CD8-positive, alpha-beta memory T cell (primary cell): ENCODE results near the gene CHURC1. TPM values are rescaled to one million over a fixed set of nuclear protein-coding genes. Genes with fewer than 3 reads are reported as not detected.

Experiments
- CTCF ChIA-PET: fragments of 350-600 bp; sonication (Branson Sonifier 250); formaldehyde crosslinking; loops from one replicate; lab custom pipeline; 2021; ENCODE audit warnings: antibody characterized with exemption; lab: Charles Lee
- POLR2A ChIA-PET: fragments of 350-600 bp; sonication (Branson Sonifier 250); formaldehyde crosslinking; loops from one replicate; lab custom pipeline; 2021; ENCODE audit warnings: antibody characterized with exemption; lab: Charles Lee
- DNase-seq, 5 donors: peaks; one replicate each; pipeline versions ENCODE4 v3.0.0 to v3.0.0-alpha.2; 2020 to 2022; ENCODE audit warnings: mixed read lengths in 1 of 5
- H3K27ac ChIP-seq: one replicate; pipeline ENCODE4 v1.7.0; 2013; ENCODE audit warnings: low read depth, mild to moderate bottlenecking, low read length, moderate library complexity
- H3K27me3 ChIP-seq: 2 replicates; pipeline ENCODE4 v1.7.0; 2013; ENCODE audit warnings: low read length, mild to moderate bottlenecking; ENCODE audit not compliant: insufficient read depth, poor library complexity, severe bottlenecking
- H3K36me3 ChIP-seq: 2 replicates; pipeline ENCODE4 v1.7.0; 2013; ENCODE audit warnings: mild to moderate bottlenecking, low read length, moderate library complexity; ENCODE audit not compliant: insufficient read depth
- H3K4me1 ChIP-seq: 2 replicates; pipeline ENCODE4 v1.7.0; 2013; ENCODE audit warnings: mild to moderate bottlenecking, low read length, moderate library complexity; ENCODE audit not compliant: insufficient read depth
- H3K4me3 ChIP-seq: 2 replicates; pipeline ENCODE4 v1.7.0; 2013; ENCODE audit warnings: mild to moderate bottlenecking, low read length
- H3K9me3 ChIP-seq: 2 replicates; pipeline ENCODE4 v1.7.0; 2013; ENCODE audit warnings: mild to moderate bottlenecking, low read length
- H3K27ac Mint-ChIP-seq, 8 donors: one replicate each; pipeline ENCODE4 v1.8.0; 2020 to 2021; ENCODE audit warnings: mixed read lengths in 8 of 8, mild to moderate bottlenecking in 6 of 8, inconsistent platforms in 3 of 8, moderate library complexity in 3 of 8
- H3K27me3 Mint-ChIP-seq, 2 donors: one replicate each; pipeline ENCODE4 v1.8.0; 2020 to 2021; ENCODE audit warnings: mixed read lengths in 2 of 2, mild to moderate bottlenecking in 1 of 2, moderate library complexity in 1 of 2
- H3K36me3 Mint-ChIP-seq, 3 donors: one replicate each; pipeline ENCODE4 v1.8.0; 2020 to 2021; ENCODE audit warnings: mixed read lengths in 3 of 3, inconsistent platforms in 1 of 3, mild to moderate bottlenecking in 1 of 3
- H3K4me1 Mint-ChIP-seq, 3 donors: one replicate each; pipeline ENCODE4 v1.8.0; 2020 to 2021; ENCODE audit warnings: mixed read lengths in 3 of 3, inconsistent platforms in 1 of 3, mild to moderate bottlenecking in 1 of 3
- H3K4me3 Mint-ChIP-seq, 7 donors: one replicate each; pipeline ENCODE4 v1.8.0; 2020 to 2021; ENCODE audit warnings: mixed read lengths in 7 of 7, mild to moderate bottlenecking in 6 of 7, moderate library complexity in 4 of 7, inconsistent platforms in 2 of 7
- H3K9me3 Mint-ChIP-seq, 5 donors: one replicate each; pipeline ENCODE4 v1.8.0; 2020 to 2022; ENCODE audit warnings: mixed read lengths in 5 of 5, mild to moderate bottlenecking in 3 of 5, moderate library complexity in 2 of 5, inconsistent platforms in 1 of 5
- polyA plus RNA-seq: library from polyadenylated mRNA; unstranded; fragments of 300-500 nt; fragmentation: Illumina TruSeq; gene quantifications from one replicate; pipeline ENCODE4 v1.2.3, GENCODE V29; 2021
- total RNA-seq, 2 experiments: library from RNA; stranded (reverse); gene quantifications; one replicate each; pipeline ENCODE4 v1.2.3, GENCODE V29; 2021

The CHURC1 gene
- total and polyA plus RNA-seq, 3 experiments from 2014 or later: 44.0 to 171 (median 54.8) TPM

DNA sequence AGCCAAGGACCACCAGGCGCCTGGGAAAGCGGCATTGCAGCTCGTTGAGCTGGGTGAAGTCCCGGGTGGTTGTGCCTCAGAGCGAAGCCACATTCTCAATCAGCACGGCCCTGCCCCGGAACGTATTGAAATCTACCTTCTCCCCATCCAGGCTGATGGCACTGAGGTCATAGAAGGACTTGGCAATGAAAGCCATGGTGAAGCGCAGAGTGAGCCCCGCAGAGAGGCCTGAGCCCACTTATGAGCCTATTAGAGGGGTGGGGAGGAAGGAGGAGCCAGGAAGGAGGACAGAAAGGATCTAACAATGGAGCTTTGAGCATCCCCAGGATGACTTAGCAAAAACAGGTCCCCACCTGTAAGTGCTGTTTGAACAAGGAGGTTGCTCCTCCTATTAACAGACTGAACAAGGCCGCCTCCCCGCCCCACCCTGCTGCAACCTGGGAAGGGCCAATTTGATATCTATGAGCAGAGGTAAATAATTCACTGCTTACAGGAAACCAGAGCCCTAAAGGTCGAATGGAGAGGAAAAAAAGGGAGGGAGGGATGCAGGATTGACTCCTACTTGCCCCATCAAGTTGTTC, 28.4 kb downstream of the CHURC1 start, which contains the start of gene GPX2:
Gene GPX2, minus strand, starts transcription at position 215 of the 581 bp plus-strand sequence. Its CDS starts 19 bp downstream, at position 196.
- H3K4me3 ChIP-seq: no peak within 1 kb of the TSS
- CTCF ChIA-PET: no interaction called here
- DNase-seq: no peak
- no peaks in the 10 kb centered on the region for H3K27me3 ChIP-seq
- H3K36me3 ChIP-seq: no peaks in the 10 kb centered on the region
- peaks cover 4 to 86% (median 16%) of the 10 kb centered on the region in 3 donors for H3K36me3 Mint-ChIP-seq
- H3K4me1 ChIP-seq: peaks cover 5% of the 10 kb centered on the region
- H3K9me3 Mint-ChIP-seq: no peaks in the 10 kb centered on the region
- no peak within 1 kb of the TSS for H3K27ac ChIP-seq
- H3K4me1 Mint-ChIP-seq: peaks cover 31 to 75% (median 64%) of the 10 kb centered on the region in 3 donors
- POLR2A ChIA-PET: no interaction called here
- H3K27me3 Mint-ChIP-seq: no peaks in the 10 kb centered on the region
- H3K9me3 ChIP-seq: no peaks in the 10 kb centered on the region
- H3K27ac Mint-ChIP-seq: peak within 1 kb of the TSS in 7 of 8 donors; percentile 19 to 87 (median 68)
- no peak within 1 kb of the TSS for H3K4me3 Mint-ChIP-seq

DNA sequence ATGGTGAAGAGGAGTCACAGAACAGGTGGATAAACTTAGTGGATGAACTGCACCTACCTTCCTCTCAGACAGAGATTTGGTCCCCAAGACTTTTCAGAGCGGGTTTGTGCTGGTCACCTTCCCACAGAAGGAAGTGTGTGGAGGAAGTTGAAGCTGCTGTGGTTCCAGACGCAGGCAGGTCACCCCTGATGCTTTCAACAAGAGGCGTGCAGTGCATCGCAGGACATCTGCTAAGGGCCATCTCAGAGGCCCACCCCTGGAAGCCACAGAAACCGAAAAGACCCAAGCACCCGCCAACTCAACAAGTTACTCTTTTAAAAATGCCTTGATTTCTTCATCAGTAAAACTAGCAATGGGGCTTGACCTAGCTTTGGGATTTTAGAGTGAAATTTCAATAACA, 29.3 kb downstream of the CHURC1 start:
- no peaks in the 10 kb centered on the region for H3K9me3 ChIP-seq
- no peaks in the 10 kb centered on the region for H3K4me1 ChIP-seq
- peak overlapping the region in 7 of 8 donors; percentile 2 to 87 (median 52) for H3K27ac Mint-ChIP-seq
- peaks cover 4 to 85% (median 16%) of the 10 kb centered on the region in 3 donors for H3K36me3 Mint-ChIP-seq
- no peaks in the 10 kb centered on the region for H3K36me3 ChIP-seq
- no peak overlapping the region for H3K4me3 ChIP-seq
- peaks cover 28 to 68% (median 58%) of the 10 kb centered on the region in 3 donors for H3K4me1 Mint-ChIP-seq
- no peaks in the 10 kb centered on the region for H3K27me3 ChIP-seq
- no peak overlapping the region for H3K4me3 Mint-ChIP-seq
- ChIA-PET POLR2A (no interaction called here), CTCF (no interaction called here)
- DNase-seq: no peak
- H3K27me3 Mint-ChIP-seq: peaks cover 0 to under 1% of the 10 kb centered on the region in 2 donors
- no peaks in the 10 kb centered on the region for H3K9me3 Mint-ChIP-seq
- no peak overlapping the region for H3K27ac ChIP-seq

GRCh38 chr14:64944041-64944440, 29.8 kb downstream of the CHURC1 start:
- peak overlapping the region in 7 of 8 donors; percentile 9 to 79 (median 52) for H3K27ac Mint-ChIP-seq
- POLR2A ChIA-PET: no interaction called here

DNA sequence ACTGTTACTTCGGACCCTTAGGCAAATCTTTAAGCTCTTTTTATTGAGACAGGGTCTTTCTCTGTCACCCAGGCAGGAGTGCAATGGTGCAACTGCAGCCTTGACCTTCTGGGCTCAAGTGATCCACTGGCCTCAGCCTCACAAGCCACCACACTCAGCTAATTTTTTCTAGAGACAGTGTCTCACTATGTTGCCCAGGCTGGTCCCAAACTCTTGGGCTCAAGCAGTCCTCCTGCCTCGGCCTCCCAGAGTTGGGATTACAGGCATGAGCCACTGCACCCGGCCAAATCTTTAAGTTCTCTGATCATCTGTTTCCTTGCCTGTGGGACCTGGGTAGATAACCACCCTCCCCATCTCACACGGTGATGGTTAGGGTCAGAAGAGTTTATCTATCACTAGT, 30.6 kb downstream of the CHURC1 start:
- Histone ChIP-seq H3K27ac (no peak overlapping the region), H3K4me3 (no peak overlapping the region), H3K4me1 (no peaks in the 10 kb centered on the region), H3K36me3 (no peaks in the 10 kb centered on the region), H3K27me3 (no peaks in the 10 kb centered on the region), H3K9me3 (no peaks in the 10 kb centered on the region)
- ChIA-PET POLR2A (no interaction called here), CTCF (no interaction called here)
- Mint-ChIP-seq H3K4me3 (no peak overlapping the region), H3K27me3 (peaks cover 0 to 2% of the 10 kb centered on the region in 2 donors), H3K27ac (peak overlapping the region in 3 of 8 donors; percentile 33 to 88 (median 73)), H3K4me1 (peaks cover 18 to 57% (median 47%) of the 10 kb centered on the region in 3 donors), H3K9me3 (no peaks in the 10 kb centered on the region), H3K36me3 (peaks cover 4 to 80% (median 18%) of the 10 kb centered on the region in 3 donors)
- DNase-seq: no peak

More at GRCh38 chr14:64944041-64944440, 29.8 kb downstream of the CHURC1 start:
- no peaks in the 10 kb centered on the region for H3K27me3 ChIP-seq
- H3K36me3 ChIP-seq: no peaks in the 10 kb centered on the region
- peaks cover 0 to 2% of the 10 kb centered on the region in 2 donors for H3K27me3 Mint-ChIP-seq
- H3K4me1 Mint-ChIP-seq: peaks cover 25 to 63% (median 53%) of the 10 kb centered on the region in 3 donors
- CTCF ChIA-PET: no interaction called here
- no peak for DNase-seq
- H3K4me3 ChIP-seq: no peak overlapping the region
- peaks cover 4 to 84% (median 15%) of the 10 kb centered on the region in 3 donors for H3K36me3 Mint-ChIP-seq
- H3K4me3 Mint-ChIP-seq: peak overlapping the region in 1 of 7 donors; percentile 41
- no peaks in the 10 kb centered on the region for H3K4me1 ChIP-seq
- no peaks in the 10 kb centered on the region for H3K9me3 Mint-ChIP-seq
- no peak overlapping the region for H3K27ac ChIP-seq
- H3K9me3 ChIP-seq: no peaks in the 10 kb centered on the region

DNA sequence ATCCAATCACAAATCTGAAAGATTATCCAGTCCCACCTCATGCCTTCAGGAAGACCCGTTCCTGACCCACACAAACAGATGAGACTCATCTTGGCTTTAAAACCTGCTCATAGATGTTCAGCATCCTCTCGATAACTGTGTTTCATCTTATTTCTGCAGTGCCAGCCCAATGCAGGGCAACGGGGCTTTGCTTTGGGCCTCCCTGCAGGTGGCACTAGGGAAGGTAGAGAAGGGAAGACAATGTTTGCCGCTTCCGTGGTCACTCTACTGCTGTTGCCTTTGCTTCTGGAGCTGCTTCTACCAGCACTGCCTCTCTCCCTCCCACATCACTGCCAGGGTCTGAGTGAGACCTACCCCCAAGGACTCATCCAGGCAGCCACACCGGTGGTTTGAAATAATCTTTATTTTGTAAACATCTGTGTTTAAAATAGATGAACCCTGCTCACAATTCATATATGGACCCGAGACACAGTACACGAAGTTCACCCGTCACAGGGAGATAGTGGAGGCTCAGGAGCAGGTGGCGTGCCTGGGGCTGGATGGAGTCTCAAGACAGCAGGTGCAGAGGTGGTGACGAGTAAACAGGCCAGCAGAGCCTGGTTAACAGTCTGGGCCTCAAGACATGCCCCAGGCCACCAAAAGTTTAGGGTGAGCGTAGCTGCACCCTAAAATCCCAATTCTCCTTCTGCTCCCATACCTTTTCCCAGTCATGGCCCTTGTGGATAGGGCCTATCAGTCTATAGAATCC, 31.4 kb downstream of the CHURC1 start:
- Histone ChIP-seq H3K4me3 (no peak overlapping the region), H3K36me3 (no peaks in the 10 kb centered on the region), H3K27ac (no peak overlapping the region), H3K4me1 (no peaks in the 10 kb centered on the region), H3K9me3 (no peaks in the 10 kb centered on the region), H3K27me3 (no peaks in the 10 kb centered on the region)
- DNase-seq: no peak
- peaks cover 4 to 80% (median 15%) of the 10 kb centered on the region in 3 donors for H3K36me3 Mint-ChIP-seq
- no peaks in the 10 kb centered on the region for H3K9me3 Mint-ChIP-seq
- H3K27ac Mint-ChIP-seq: peak overlapping the region in 3 of 8 donors; percentile 54 to 88 (median 73)
- peaks cover 0 to 2% of the 10 kb centered on the region in 2 donors for H3K27me3 Mint-ChIP-seq
- CTCF ChIA-PET: no interaction called here
- no peak overlapping the region for H3K4me3 Mint-ChIP-seq
- POLR2A ChIA-PET: interaction anchor here (0.7 kb wide), 1 partner anchor 131 kb away, joined by 3 read pairs; no protein-coding TSS in a partner anchor
- peaks cover 13 to 50% (median 40%) of the 10 kb centered on the region in 3 donors for H3K4me1 Mint-ChIP-seq

DNA sequence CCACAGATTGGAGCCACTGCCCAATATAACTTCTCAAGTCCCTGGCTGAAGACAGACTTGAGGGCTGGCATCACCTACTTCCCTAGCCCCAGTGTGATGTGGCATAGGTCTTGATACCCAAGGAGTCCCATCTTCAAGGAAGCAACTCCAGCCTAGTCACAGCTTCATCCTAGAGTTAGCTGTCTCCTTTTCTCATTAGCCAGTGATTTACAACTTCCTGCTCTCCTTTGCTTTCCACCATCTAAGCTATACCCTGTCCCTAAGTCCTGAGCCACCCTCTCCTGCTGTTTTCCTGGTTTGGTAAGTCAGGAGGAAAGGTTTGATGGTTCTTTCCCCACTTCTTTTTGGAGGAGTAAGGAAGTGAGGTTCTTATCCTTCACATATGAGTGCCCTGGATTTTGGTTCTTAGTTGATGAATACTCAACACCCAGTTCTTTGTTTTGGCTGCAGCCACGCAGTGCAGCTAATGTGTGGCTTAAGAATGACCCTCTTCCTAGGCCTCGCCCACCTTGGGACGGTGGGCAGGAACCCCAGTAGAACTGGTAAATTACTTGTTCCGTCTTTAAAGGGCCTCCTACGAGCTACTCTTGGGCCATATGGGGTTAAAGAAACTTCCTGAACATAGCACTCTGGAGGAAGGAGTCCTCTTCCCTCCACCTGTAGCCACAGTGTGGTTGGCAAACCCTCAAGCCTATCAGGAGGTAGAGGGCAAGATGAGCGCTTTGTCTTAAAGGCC, 32.2 kb downstream of the CHURC1 start:
- H3K27ac Mint-ChIP-seq: peak overlapping the region in 3 of 8 donors; percentile 29 to 84 (median 29)
- Histone ChIP-seq H3K27me3 (no peaks in the 10 kb centered on the region), H3K27ac (no peak overlapping the region), H3K4me3 (no peak overlapping the region), H3K4me1 (no peaks in the 10 kb centered on the region), H3K36me3 (no peaks in the 10 kb centered on the region), H3K9me3 (no peaks in the 10 kb centered on the region)
- no peak overlapping the region for H3K4me3 Mint-ChIP-seq
- CTCF ChIA-PET: no interaction called here
- peaks cover 9 to 44% (median 34%) of the 10 kb centered on the region in 3 donors for H3K4me1 Mint-ChIP-seq
- H3K27me3 Mint-ChIP-seq: peaks cover 0 to 2% of the 10 kb centered on the region in 2 donors
- DNase-seq: no peak
- POLR2A ChIA-PET: interaction anchor here (0.7 kb wide), 1 partner anchor 130 kb away, joined by 3 read pairs; no protein-coding TSS in a partner anchor
- peaks cover 4 to 82% (median 18%) of the 10 kb centered on the region in 3 donors for H3K36me3 Mint-ChIP-seq
- H3K9me3 Mint-ChIP-seq: no peaks in the 10 kb centered on the region

DNA sequence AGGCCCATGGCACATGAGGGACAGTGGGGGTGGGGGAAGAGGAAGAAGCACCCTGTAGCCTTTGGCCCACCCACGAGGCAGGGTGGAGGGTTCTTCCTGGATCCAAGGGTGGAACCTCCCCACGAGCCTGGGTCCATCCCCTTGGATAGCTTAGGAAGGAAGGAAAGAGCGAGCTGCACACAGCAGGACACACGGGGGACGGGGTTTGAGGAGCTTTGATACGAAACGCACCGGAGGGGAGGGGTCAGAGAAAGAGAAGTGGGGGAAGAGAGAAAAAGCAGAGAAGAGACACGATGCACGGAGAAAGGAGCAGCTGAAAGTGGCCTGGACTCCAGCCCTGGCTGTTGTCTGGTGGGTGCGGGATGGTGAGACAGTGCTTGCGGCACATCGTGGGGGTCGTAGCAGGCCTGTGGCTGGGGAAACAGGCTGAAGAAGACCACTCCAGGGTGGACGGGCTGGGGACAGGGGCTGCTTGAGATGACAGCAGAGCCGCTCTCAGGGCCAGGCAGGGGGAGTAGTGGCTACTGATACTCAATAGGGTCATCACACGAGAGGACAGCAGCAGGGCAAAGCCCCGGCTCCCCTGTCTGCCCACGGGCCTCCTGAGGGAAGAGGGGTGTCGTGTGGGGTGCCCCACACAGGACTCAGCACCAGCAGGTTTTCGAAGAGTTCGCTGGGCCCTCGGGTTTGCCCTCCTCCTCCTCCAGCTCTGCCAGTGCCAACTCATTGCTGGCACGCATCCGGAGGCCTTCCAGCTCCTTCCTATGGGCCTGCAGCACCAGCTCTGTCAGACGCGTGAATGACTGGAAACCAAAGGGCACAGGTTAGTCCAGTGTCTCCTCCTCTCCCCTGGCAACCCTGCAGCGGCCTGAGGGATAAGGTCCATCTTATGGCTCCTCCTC, 33.7 kb downstream of the CHURC1 start:
- DNase-seq: no peak
- Mint-ChIP-seq H3K36me3 (peaks cover 4 to 76% (median 17%) of the 10 kb centered on the region in 3 donors), H3K27me3 (peaks cover 0 to 2% of the 10 kb centered on the region in 2 donors), H3K27ac (peak overlapping the region in 2 of 8 donors; percentile 18 to 59), H3K4me1 (peaks cover 9 to 35% (median 24%) of the 10 kb centered on the region in 3 donors), H3K4me3 (no peak overlapping the region), H3K9me3 (no peaks in the 10 kb centered on the region)
- Histone ChIP-seq H3K36me3 (no peaks in the 10 kb centered on the region), H3K27ac (no peak overlapping the region), H3K9me3 (no peaks in the 10 kb centered on the region), H3K4me3 (no peak overlapping the region), H3K27me3 (no peaks in the 10 kb centered on the region), H3K4me1 (no peaks in the 10 kb centered on the region)
- ChIA-PET CTCF (no interaction called here), POLR2A (no interaction called here)
